ENCODE data around the gene GCSH. TPM values are rescaled to one million over a fixed set of nuclear protein-coding genes. Genes with fewer than 3 reads are reported as not detected.

Gene GCSH
- total and polyA plus RNA-seq, 2 of the 13 experiments (the other 11 are each of a cell fraction or from before 2014, with no cell fraction given), result 35.9 to 103 TPM

DNA sequence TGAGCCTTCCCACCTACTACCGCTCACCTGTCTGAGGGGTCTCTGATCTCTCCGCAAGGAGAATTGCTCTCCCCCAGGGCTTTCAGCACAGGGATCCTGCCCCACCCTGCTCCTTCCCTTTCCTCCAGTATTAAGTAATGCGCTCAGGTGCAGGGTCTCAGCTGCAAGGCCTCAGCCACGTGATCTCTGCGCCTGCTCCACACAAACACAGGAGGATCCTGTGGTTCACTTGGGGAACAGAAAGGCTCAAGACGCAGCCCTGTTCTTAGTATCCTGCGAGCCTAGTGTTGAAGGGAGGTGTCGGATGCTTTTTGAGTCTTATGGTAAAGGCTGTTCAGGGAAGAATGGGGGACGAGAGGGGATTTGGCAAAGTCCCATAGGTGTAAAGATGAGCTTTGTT, 41.6 kb upstream of the GCSH start:
- Histone ChIP-seq H3K9ac (ENCODE audit: insufficient read depth, low read depth, low read length) (no peak overlapping the region), H3K4me3 (replicated peaks in 1 of 3; ENCODE audit: insufficient read depth in 1 of 3, low read depth in 2 of 3, low read length in 3 of 3) (no peak overlapping the region), H3K36me3 (replicated peaks in 1 of 2; ENCODE audit: control insufficient read depth in 1 of 2, insufficient read depth in 2 of 2, low read length in 2 of 2) (no peaks in the 10 kb centered on the region), H2AFZ (ENCODE audit: low read length) (no peak overlapping the region), H3K27ac (ENCODE audit: extremely low read length, insufficient read depth, low read length) (no peak overlapping the region), H3K9me3 (ENCODE audit: low read length) (no peaks in the 10 kb centered on the region), H3K4me2 (ENCODE audit: low read depth, low read length) (no peak overlapping the region), H3K4me1 (ENCODE audit: insufficient read depth, low read length) (peaks cover 45% of the 10 kb centered on the region), H3K27me3 (ENCODE audit: control insufficient read depth in 1 of 2, insufficient read depth in 2 of 2, low read length in 2 of 2) (no peaks in the 10 kb centered on the region), H4K20me1 (ENCODE audit: insufficient read depth, low read length) (no peaks in the 10 kb centered on the region), H3K79me2 (ENCODE audit: insufficient read depth, low read length) (no peaks in the 10 kb centered on the region)
- ChIA-PET POLR2A (no interaction called here), CTCF (ENCODE audit: low intra/inter-chr PET ratio, low total read pairs) (no interaction called here)
- WGBS (ENCODE audit: low lambda C conversion rate), result 83% methylated on average over 9 of the region's 9 CpGs
- no TSS peak for BruUV-seq (replicated peaks)
- FAIRE-seq (no peak), DNase-seq (ENCODE audit: low spot score) (no peak), ATAC-seq (no peak)
- in situ Hi-C loops (cut with HindIII; ENCODE audit: extremely low pct_ligation_motif_present, low pct_unique_long_range_greater_than_20kb), result no loop called here
- no peak for TF ChIP-seq FOSL2 (CRISPR knock-in tag; IDR thresholded peaks at IDR 0.05)
- no peak for TF ChIP-seq PHB2 (IDR thresholded peaks at IDR 0.05; ENCODE audit: partially characterized antibody)
- TF ChIP-seq ZNF382 (CRISPR knock-in tag; IDR thresholded peaks at IDR 0.05; ENCODE audit: borderline replicate concordance), result no peak
- no peak for TF ChIP-seq PAF1 (CRISPR knock-in tag; IDR thresholded peaks at IDR 0.05)
- TF ChIP-seq, protein P1, sequence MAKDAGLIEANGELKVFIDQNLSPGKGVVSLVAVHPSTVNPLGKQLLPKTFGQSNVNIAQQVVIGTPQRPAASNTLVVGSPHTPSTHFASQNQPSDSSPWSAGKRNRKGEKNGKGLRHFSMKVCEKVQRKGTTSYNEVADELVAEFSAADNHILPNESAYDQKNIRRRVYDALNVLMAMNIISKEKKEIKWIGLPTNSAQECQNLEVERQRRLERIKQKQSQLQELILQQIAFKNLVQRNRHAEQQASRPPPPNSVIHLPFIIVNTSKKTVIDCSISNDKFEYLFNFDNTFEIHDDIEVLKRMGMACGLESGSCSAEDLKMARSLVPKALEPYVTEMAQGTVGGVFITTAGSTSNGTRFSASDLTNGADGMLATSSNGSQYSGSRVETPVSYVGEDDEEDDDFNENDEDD (CRISPR knock-in tag; IDR thresholded peaks at IDR 0.05; ENCODE audit: borderline replicate concordance), result no peak
- TF ChIP-seq POGK (CRISPR knock-in tag; conservative IDR thresholded peaks at IDR 0.05), result no peak
- TF ChIP-seq ZNF446 (CRISPR knock-in tag; IDR thresholded peaks at IDR 0.05), result no peak
- TF ChIP-seq ZNF639 (CRISPR knock-in tag; conservative IDR thresholded peaks at IDR 0.05), result no peak
- no peak for TF ChIP-seq FOXP1 (IDR thresholded peaks at IDR 0.05)
- no peak for TF ChIP-seq FOXP1 (CRISPR knock-in tag; IDR thresholded peaks at IDR 0.05)
- no peak for TF ChIP-seq ELF1 (CRISPR knock-in tag; IDR thresholded peaks at IDR 0.05)
- TF ChIP-seq TBP (CRISPR knock-in tag; IDR thresholded peaks at IDR 0.05), result no peak
- intact Hi-C loops (cut with micrococcal nuclease; ENCODE audit: unreplicated experiment), result no loop called here
